IMR-90 (cell line): ENCODE measurements around the gene CASP7. TPM values are rescaled to one million over a fixed set of nuclear protein-coding genes. Genes with fewer than 3 reads are reported as not detected.

ENCODE experiments used
- ATAC-seq: fragments of 200-7000 bp; cut with Tn5 transposase; 2 replicates; pipeline ENCODE4 v1.9.1; 2020; ENCODE audit warnings: low read depth, mild to moderate bottlenecking, moderate library complexity
- BruUV-seq: library from RNA; stranded (reverse); fragments of 400-500 nt; replicated peaks from 2 replicates; lab custom pipeline; 2021; lab: Mats Ljungman, UMichigan
- CTCF ChIA-PET: fragments of 300-600 bp; formaldehyde crosslinking; extraction: SDS; loops from one replicate; lab custom pipeline; 2021; ENCODE audit warnings: antibody characterized with exemption; lab: Yijun Ruan, JAX
- POLR2A ChIA-PET: fragments of 300-600 bp; sonication (Branson Sonifier 250); formaldehyde crosslinking; loops from one replicate; lab custom pipeline; 2022; ENCODE audit warnings: antibody characterized with exemption; ENCODE audit not compliant: unreplicated experiment; lab: Charles Lee
- DNase-seq: peaks from one replicate; pipeline ENCODE4 v3.0.0; 2013
- H2AFZ ChIP-seq: replicated peaks from 2 replicates; pipeline ENCODE3; 2013; ENCODE audit warnings: low read length, mild to moderate bottlenecking; ENCODE audit not compliant: poor library complexity
- H2AK5ac ChIP-seq: 2 replicates; pipeline ENCODE4 v1.6.1; 2013; ENCODE audit warnings: low read depth, low read length, inconsistent platforms
- H2AK9ac ChIP-seq: replicated peaks from 2 replicates; pipeline ENCODE3; 2013; ENCODE audit warnings: mild to moderate bottlenecking, low read depth, low read length, moderate library complexity; ENCODE audit not compliant: poor library complexity
- H2BK120ac ChIP-seq: 2 replicates; pipeline ENCODE4 v1.6.1; 2013; ENCODE audit warnings: low read depth, low read length, inconsistent platforms
- H2BK15ac ChIP-seq: 3 replicates; pipeline ENCODE4 v1.6.1; 2013; ENCODE audit warnings: low read depth, low read length, inconsistent platforms
- H2BK20ac ChIP-seq: 2 replicates; pipeline ENCODE4 v1.6.1; 2013; ENCODE audit warnings: low read depth, mild to moderate bottlenecking, inconsistent platforms, low read length, moderate library complexity
- H2BK5ac ChIP-seq: 2 replicates; pipeline ENCODE4 v1.6.1; 2013; ENCODE audit warnings: mild to moderate bottlenecking, low read depth, low read length, inconsistent platforms; ENCODE audit not compliant: poor library complexity, severe bottlenecking
- H3K14ac ChIP-seq: replicated peaks from 2 replicates; pipeline ENCODE4 v1.6.1; 2013; ENCODE audit warnings: low read depth, low read length, inconsistent platforms
- H3K18ac ChIP-seq: 2 replicates; pipeline ENCODE4 v1.6.1; 2013; ENCODE audit warnings: low read depth, low read length, control low read depth
- H3K23ac ChIP-seq: 2 replicates; pipeline ENCODE4 v1.6.1; 2013; ENCODE audit warnings: low read depth, low read length, inconsistent platforms
- H3K27ac ChIP-seq: 2 replicates; pipeline ENCODE4 v1.5.1; 2013; ENCODE audit warnings: mild to moderate bottlenecking, control low read depth, low read length; ENCODE audit not compliant: insufficient read depth
- H3K27me3 ChIP-seq: 2 replicates; pipeline ENCODE4 v1.6.1; 2013; ENCODE audit warnings: low read length; ENCODE audit not compliant: control insufficient read depth, insufficient read depth
- H3K36me3 ChIP-seq: 2 replicates; pipeline ENCODE4 v1.6.1; 2013; ENCODE audit warnings: low read length, mixed read lengths; ENCODE audit not compliant: control insufficient read depth, insufficient read depth
- H3K4ac ChIP-seq: 2 replicates; pipeline ENCODE4 v1.6.1; 2013; ENCODE audit warnings: low read depth, low read length, inconsistent platforms
- H3K4me1 ChIP-seq: 2 replicates; pipeline ENCODE4 v1.6.1; 2013; ENCODE audit warnings: low read length, mixed read lengths; ENCODE audit not compliant: control insufficient read depth, insufficient read depth
- H3K4me2 ChIP-seq: 2 replicates; pipeline ENCODE4 v1.6.1; 2013; ENCODE audit warnings: low read depth, mild to moderate bottlenecking, control low read depth, low read length, moderate library complexity
- H3K4me3 ChIP-seq: 2 replicates; pipeline ENCODE4 v1.5.1; 2013; ENCODE audit warnings: low read depth, mild to moderate bottlenecking, control low read depth, low read length, moderate library complexity; ENCODE audit not compliant: insufficient read depth
- H3K56ac ChIP-seq: 2 replicates; pipeline ENCODE4 v1.6.1; 2013; ENCODE audit warnings: low read length, inconsistent platforms; ENCODE audit not compliant: insufficient read depth; ENCODE audit errors: extremely low read depth
- H3K79me1 ChIP-seq, 2 experiments: 2 replicates each; pipeline ENCODE4 v1.6.1; 2013; ENCODE audit warnings: low read length in 2 of 2, inconsistent platforms in 1 of 2, low read depth in 1 of 2
- H3K9ac ChIP-seq: 2 replicates; pipeline ENCODE4 v1.6.1; 2013; ENCODE audit warnings: low read depth, low read length, control low read depth
- H3K9me1 ChIP-seq: 2 replicates; pipeline ENCODE4 v1.6.1; 2013; ENCODE audit warnings: low read length, inconsistent platforms; ENCODE audit not compliant: insufficient read depth
- H3K9me3 ChIP-seq: 2 replicates; pipeline ENCODE4 v1.6.1; 2013; ENCODE audit warnings: low read length; ENCODE audit not compliant: control insufficient read depth, insufficient read depth
- H4K20me1 ChIP-seq: 2 replicates; pipeline ENCODE4 v1.6.1; 2013; ENCODE audit warnings: low read length, inconsistent platforms; ENCODE audit not compliant: insufficient read depth
- H4K5ac ChIP-seq: 2 replicates; pipeline ENCODE4 v1.6.1; 2013; ENCODE audit warnings: mild to moderate bottlenecking, low read depth, low read length, control low read depth
- H4K8ac ChIP-seq, 2 experiments: 2 replicates each; pipeline ENCODE4 v1.6.1; 2013; ENCODE audit warnings: low read depth in 2 of 2, low read length in 2 of 2, control low read depth in 1 of 2, inconsistent platforms in 1 of 2
- H4K91ac ChIP-seq: 2 replicates; pipeline ENCODE4 v1.6.1; 2013; ENCODE audit warnings: low read depth, low read length, inconsistent platforms; ENCODE audit not compliant: insufficient read depth
- BHLHE40 ChIP-seq: fragments of 150-350 bp; IDR thresholded peaks from 2 replicates; pipeline ENCODE4 v1.6.1; 2016; ENCODE audit warnings: mild to moderate bottlenecking, low read depth, low read length
- CTCF ChIP-seq: conservative IDR thresholded peaks from 2 replicates; pipeline ENCODE4 v1.5.1; 2012; ENCODE audit warnings: mild to moderate bottlenecking, low read depth, low read length, improper control_type of control experiment
- FOS ChIP-seq: fragments of 150-350 bp; IDR thresholded peaks from 2 replicates; pipeline ENCODE4 v1.6.1; 2016; ENCODE audit warnings: low read depth, low read length
- MAFK ChIP-seq: IDR thresholded peaks from 2 replicates; pipeline ENCODE4 v1.6.1; 2012; ENCODE audit warnings: low read depth, low read length, improper control_type of control experiment
- USF2 ChIP-seq: fragments of 150-350 bp; IDR thresholded peaks from 2 replicates; pipeline ENCODE4 v1.6.1; 2017; ENCODE audit warnings: mild to moderate bottlenecking, antibody characterized with exemption, low read length, low read depth
- WGBS, 2 experiments: methylation state at CpG; one replicate each; pipeline versions ENCODE4 v1.1.5 to v1.1.7; 2013; ENCODE audit warnings: missing lambda C conversion rate in 2 of 2; ENCODE audit not compliant: insufficient read length in 1 of 2; ENCODE audit errors: extremely low coverage in 2 of 2; 5-methylcytosine and 5-hydroxymethylcytosine counted together
- dilution Hi-C: fragments of 300-500 bp; cut with HindIII; formaldehyde crosslinking; loops from one replicate; pipeline ENCODE4 v1.14.3; 2018; ENCODE audit warnings: low sequenced_read_pairs; ENCODE audit not compliant: unreplicated experiment
- in situ Hi-C: fragments of 300-500 bp; cut with MboI; formaldehyde crosslinking; loops from 3 replicates; pipeline ENCODE4 v1.14.3; 2019; ENCODE audit warnings: low sequenced_read_pairs, inconsistent platforms, mixed read lengths
- intact Hi-C: fragments of 100-400 bp; cut with micrococcal nuclease; formaldehyde crosslinking; loops from 2 replicates; pipeline ENCODE4 v1.10.0; 2022
- polyA plus RNA-seq, 3 experiments: library from polyadenylated mRNA; depleted of rRNA; stranded (reverse); fragments of >200 nt; gene quantifications; 2 replicates each; pipeline ENCODE4 v1.2.3, GENCODE V29; 2012; ENCODE audit warnings: low replicate concordance in 1 of 3
- total RNA-seq: library from RNA; depleted of rRNA; stranded (reverse); fragments of >200 nt; gene quantifications from 2 replicates; pipeline ENCODE4 v1.2.3, GENCODE V29; 2012

Gene CASP7
- total and polyA plus RNA-seq, 2 of the 4 experiments (the other 2 are of a cell fraction): 15.1 to 16.7 TPM

DNA sequence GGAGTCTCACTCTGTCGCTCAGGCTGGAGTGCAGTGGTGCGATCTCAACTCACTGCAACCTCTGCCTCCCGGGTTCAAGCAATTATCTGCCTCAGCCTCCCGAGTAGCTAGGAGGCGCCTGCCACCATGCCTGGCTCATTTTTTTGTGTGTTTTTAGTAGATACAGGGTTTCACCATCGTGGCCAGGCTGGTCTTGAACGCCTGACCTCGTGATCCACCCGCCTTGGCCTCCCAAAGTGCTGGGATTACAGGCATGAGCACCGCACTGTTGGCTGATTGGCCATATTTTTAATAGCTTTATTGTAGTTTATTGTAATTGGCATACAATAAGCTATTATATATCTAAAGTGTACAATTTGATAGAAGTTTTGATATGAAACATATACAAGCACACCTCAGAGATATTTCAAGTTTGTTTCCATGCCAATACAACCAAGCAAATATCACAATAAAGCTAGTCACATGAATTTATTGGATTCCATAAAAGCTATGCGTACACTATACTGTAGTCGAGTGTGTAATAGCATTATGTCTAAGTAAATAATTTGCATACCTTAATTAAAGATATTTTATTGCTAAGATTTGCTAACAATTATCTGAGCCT is 77.3 kb downstream of the CASP7 start:
- H3K27ac ChIP-seq: no peak overlapping the region
- no peaks in the 10 kb centered on the region for H3K79me1 ChIP-seq
- no peak overlapping the region for H3K23ac ChIP-seq
- H3K4me2 ChIP-seq: no peak overlapping the region
- H2AFZ ChIP-seq: no peak overlapping the region
- H2BK120ac ChIP-seq: no peak overlapping the region
- no peaks in the 10 kb centered on the region for H3K4me1 ChIP-seq
- no peaks in the 10 kb centered on the region for H4K20me1 ChIP-seq
- ChIA-PET CTCF (no interaction called here), POLR2A (no interaction called here)
- H3K4ac ChIP-seq: no peak overlapping the region
- H3K36me3 ChIP-seq: no peaks in the 10 kb centered on the region
- intact Hi-C loops: no loop called here
- no peak overlapping the region for H3K9ac ChIP-seq
- peaks cover 6% of the 10 kb centered on the region; the same call in 1 of the 2 replicates for H3K27me3 ChIP-seq
- no peak overlapping the region for H2BK15ac ChIP-seq
- BruUV-seq: no TSS peak
- H3K56ac ChIP-seq: no peak overlapping the region
- no peak overlapping the region for H2BK5ac ChIP-seq
- no peak overlapping the region for H4K5ac ChIP-seq
- in situ Hi-C loops: no loop called here
- no peak for DNase-seq
- H3K4me3 ChIP-seq: no peak overlapping the region
- H4K91ac ChIP-seq: no peak overlapping the region
- ATAC-seq: no peak
- WGBS, 2 experiments: no CpG with 5 or more reads among the region's 12 CpGs
- no peak overlapping the region for H2AK9ac ChIP-seq
- no peaks in the 10 kb centered on the region for H3K9me3 ChIP-seq
- dilution Hi-C loops: no loop called here
- H3K14ac ChIP-seq: no peak overlapping the region
- H3K9me1 ChIP-seq: no peaks in the 10 kb centered on the region
- TF ChIP-seq CTCF (no peak), USF2 (no peak), FOS (no peak), BHLHE40 (no peak), MAFK (no peak)
- no peak overlapping the region for H2BK20ac ChIP-seq
- no peak overlapping the region for H2AK5ac ChIP-seq
- H3K18ac ChIP-seq: no peak overlapping the region
- no peak overlapping the region for H4K8ac ChIP-seq
